ENCODE data around the gene CYGB.

The CYGB gene

DNA sequence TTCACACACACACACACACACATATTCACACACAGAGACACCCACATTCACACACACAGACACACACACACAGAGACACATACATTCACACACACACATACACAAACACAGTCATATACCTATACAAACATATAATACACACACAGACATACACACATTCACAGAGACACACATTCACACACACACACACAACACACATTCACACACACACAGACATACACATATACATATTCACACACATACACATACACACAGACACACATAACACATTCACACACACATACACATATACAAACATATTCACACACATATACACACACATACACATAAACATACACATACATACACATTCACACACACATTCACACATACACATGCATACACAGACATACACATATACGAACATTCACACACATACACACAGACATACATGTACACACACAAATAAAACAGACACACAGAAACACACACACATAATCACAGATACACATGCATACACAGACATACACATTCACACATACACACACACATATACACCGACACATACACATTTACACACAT, 10.2 kb upstream of the CYGB start:
- no peaks in the 10 kb centered on the region for H3K27me3 ChIP-seq (ENCODE audit: control insufficient read depth, insufficient read depth, low read length)
- H3K27ac ChIP-seq (ENCODE audit: low read length), result no peak overlapping the region
- peaks cover 3% of the 10 kb centered on the region for H3K4me1 ChIP-seq (ENCODE audit: control insufficient read depth, low read depth, low read length)
- H3K4me3 ChIP-seq (ENCODE audit: low read length), result no peak overlapping the region
- no peaks in the 10 kb centered on the region for H3K9me3 ChIP-seq (ENCODE audit: control insufficient read depth, low read depth, low read length)
- H3K36me3 ChIP-seq (ENCODE audit: control insufficient read depth, low read depth, low read length), result no peaks in the 10 kb centered on the region
- H3K9ac ChIP-seq (ENCODE audit: low read length), result no peak overlapping the region

DNA sequence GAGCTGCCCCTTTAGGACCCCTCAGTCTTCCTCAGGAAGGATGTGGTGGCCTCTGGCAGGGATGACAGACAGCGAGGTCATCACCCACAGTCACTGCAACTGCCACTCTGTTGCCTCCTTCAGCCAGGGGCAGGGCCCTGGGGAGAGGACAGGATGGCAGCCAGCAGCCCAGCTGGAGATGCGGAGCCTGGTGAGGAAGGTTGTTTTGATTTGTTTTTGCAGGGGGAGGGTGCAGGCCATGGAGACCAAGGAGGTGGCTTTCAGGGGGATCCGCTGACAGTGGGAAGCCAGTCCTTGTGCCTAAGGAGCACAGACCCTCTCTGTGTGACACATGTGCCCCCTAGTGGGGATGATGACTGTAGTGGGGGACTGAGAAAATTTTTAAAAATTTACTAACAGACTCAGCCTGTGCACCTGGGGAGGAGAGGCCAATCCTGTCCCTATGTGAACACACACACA, 9.7 kb upstream of the CYGB start:
- Histone ChIP-seq H3K27ac (ENCODE audit: low read length) (no peak overlapping the region), H3K4me3 (ENCODE audit: low read length) (no peak overlapping the region), H3K36me3 (ENCODE audit: control insufficient read depth, low read depth, low read length) (no peaks in the 10 kb centered on the region), H3K9me3 (ENCODE audit: control insufficient read depth, low read depth, low read length) (no peaks in the 10 kb centered on the region), H3K27me3 (ENCODE audit: control insufficient read depth, insufficient read depth, low read length) (no peaks in the 10 kb centered on the region), H3K9ac (ENCODE audit: low read length) (no peak overlapping the region), H3K4me1 (ENCODE audit: control insufficient read depth, low read depth, low read length) (peaks cover 3% of the 10 kb centered on the region)

DNA sequence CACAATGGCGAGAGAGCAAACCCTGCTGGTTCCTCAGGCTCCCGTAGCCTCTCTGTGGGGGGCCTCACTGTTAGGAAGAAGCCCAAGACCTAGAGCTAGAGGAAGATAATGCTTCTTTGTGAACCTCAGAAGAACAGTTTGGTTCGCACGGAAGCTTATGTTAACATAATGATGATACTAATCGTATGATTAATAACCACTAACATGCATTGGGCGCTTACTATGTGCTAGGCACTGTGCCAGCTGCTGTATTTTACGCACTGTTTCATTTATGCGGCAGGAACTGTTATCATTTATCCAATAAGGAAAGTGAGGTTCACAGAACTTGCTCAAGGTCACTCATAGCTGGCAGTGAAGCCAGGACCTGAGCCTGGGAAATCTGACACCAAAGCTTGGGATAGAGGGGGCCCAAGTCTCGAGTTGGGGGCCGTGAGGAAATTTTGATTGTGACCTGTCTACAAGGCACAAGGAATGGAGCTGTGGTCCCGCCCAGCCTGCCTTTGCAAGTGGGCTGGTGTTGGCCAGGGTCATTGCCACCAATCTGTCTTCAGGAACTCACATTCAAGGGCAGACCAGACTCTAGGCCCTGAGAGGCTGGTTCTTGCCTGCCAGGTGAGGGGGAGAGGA, 9.2 kb upstream of the CYGB start:
- Histone ChIP-seq H3K9ac (ENCODE audit: low read length) (no peak overlapping the region), H3K27ac (ENCODE audit: low read length) (no peak overlapping the region), H3K36me3 (ENCODE audit: control insufficient read depth, low read depth, low read length) (no peaks in the 10 kb centered on the region), H3K4me1 (ENCODE audit: control insufficient read depth, low read depth, low read length) (peaks cover 3% of the 10 kb centered on the region), H3K27me3 (ENCODE audit: control insufficient read depth, insufficient read depth, low read length) (no peaks in the 10 kb centered on the region), H3K4me3 (ENCODE audit: low read length) (no peak overlapping the region), H3K9me3 (ENCODE audit: control insufficient read depth, low read depth, low read length) (no peaks in the 10 kb centered on the region)

DNA sequence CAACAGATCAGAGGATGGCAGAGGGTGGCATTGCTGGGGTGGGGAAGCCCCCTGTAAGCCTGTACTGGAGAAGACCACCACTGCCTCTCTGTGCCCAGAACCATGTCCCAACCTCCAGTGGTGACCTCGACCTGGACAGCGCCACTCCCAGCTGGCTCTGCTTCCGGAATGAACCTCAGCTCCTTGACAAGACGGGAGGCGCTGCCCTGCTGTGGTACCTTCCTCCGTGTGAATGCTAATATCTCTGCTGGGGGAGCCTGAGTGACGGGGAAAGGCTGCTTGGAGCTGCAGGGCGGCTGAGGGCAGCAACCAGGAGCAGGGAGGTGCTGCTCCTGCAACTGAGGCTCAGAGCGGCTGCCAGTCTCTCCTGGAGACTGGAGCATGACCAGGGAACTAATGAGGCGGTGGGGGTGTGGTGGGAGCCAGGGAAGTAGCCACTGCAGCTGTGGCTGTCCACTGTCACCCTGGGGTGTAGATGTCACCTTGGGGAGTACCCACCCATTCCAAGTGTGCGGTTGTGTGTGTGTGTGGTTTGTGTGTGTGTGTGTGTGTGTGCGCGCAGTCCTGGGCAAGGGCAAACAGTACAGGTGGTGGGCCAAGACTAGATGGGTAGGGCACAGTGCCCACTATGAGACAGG, 8.5 kb upstream of the CYGB start:
- H3K27ac ChIP-seq (ENCODE audit: low read length), result no peak overlapping the region
- peaks cover 9% of the 10 kb centered on the region for H3K4me1 ChIP-seq (ENCODE audit: control insufficient read depth, low read depth, low read length)
- no peak overlapping the region for H3K4me3 ChIP-seq (ENCODE audit: low read length)
- no peak overlapping the region for H3K9ac ChIP-seq (ENCODE audit: low read length)
- H3K9me3 ChIP-seq (ENCODE audit: control insufficient read depth, low read depth, low read length), result no peaks in the 10 kb centered on the region
- H3K27me3 ChIP-seq (ENCODE audit: control insufficient read depth, insufficient read depth, low read length), result no peaks in the 10 kb centered on the region
- no peaks in the 10 kb centered on the region for H3K36me3 ChIP-seq (ENCODE audit: control insufficient read depth, low read depth, low read length)

DNA sequence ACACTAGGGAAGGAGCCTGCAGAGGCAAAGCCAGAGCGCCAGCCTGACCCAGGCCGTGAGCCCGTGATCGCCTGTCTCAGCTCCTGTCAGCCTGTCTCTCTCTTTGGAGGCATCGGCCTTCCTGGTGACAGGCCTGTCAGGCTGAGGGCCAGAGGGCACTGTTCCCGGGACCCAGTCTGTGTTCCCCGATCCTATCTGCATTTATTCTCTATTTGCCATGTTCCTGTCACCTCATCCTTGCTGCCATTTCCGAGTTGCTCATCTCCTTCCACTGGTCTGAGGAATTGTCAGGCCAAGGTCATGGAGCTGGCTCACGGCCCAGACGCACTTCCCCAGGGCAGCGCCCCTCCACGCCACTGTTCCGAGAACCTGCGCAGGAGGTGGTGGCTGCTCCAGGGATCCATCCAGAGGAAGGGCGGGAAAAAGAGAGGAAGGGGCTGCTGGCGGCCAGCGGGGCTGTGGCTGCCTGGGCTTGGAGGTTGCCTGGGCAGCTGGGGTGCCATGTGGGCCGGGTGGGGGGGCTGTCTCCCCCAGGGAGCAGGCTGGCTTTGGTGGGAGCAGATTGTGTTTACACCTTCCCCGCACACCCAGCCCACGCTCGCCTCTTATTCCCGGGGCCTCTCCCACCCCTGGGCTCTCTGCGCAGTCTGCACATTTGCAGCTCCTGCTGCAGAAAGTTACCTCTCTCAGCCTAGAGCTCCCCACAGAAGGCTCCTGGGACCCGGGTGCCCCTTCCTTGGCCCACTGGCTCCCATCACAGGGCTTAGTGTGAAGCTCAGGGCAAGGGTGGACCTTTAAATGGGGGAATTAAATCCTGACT, 7.2 kb upstream of the CYGB start:
- Histone ChIP-seq H3K4me3 (ENCODE audit: low read length) (no peak overlapping the region), H3K27me3 (ENCODE audit: control insufficient read depth, insufficient read depth, low read length) (peaks cover 4% of the 10 kb centered on the region), H3K36me3 (ENCODE audit: control insufficient read depth, low read depth, low read length) (no peaks in the 10 kb centered on the region), H3K4me1 (ENCODE audit: control insufficient read depth, low read depth, low read length) (peaks cover 15% of the 10 kb centered on the region), H3K9ac (ENCODE audit: low read length) (no peak overlapping the region), H3K27ac (ENCODE audit: low read length) (no peak overlapping the region), H3K9me3 (ENCODE audit: control insufficient read depth, low read depth, low read length) (no peaks in the 10 kb centered on the region)

DNA sequence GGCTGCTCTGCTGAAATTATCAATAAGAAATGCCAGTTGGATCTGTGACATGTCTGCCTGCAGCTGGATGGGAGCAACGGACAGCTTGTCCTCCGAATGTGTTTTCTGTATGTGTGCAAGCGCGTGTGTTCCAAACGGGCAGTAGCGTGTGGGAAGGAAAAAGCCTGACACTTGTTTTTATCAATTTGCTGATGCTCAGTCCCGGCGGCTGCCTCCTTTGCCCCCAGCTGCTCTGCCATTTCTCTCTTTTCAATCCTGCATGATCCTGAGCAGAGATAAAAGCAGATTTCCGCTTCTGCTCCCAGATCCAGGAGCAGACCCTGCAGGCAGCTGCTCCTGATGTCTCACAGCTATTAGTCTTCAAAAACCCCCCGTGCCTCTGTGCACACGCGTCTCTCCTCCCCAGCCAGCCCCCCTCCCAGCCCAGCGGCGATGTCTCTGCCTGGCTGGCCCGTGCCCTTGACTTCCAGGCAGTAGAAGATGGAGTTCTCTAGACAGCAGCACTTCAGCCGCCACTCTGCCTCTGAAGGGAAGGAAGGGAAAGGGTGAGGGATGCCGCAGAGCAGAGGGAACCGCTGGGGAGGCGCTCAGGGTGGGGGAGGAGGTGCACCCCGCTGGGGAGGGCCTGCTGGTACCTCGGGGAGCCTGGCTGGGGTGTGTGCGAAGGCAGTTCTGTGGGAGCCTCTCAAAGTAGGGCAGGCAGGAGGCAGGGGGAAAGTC, 6.5 kb upstream of the CYGB start:
- Histone ChIP-seq H3K4me3 (ENCODE audit: low read length) (no peak overlapping the region), H3K4me1 (ENCODE audit: control insufficient read depth, low read depth, low read length) (peaks cover 15% of the 10 kb centered on the region), H3K27me3 (ENCODE audit: control insufficient read depth, insufficient read depth, low read length) (peaks cover 11% of the 10 kb centered on the region), H3K36me3 (ENCODE audit: control insufficient read depth, low read depth, low read length) (no peaks in the 10 kb centered on the region), H3K9me3 (ENCODE audit: control insufficient read depth, low read depth, low read length) (no peaks in the 10 kb centered on the region), H3K27ac (ENCODE audit: low read length) (no peak overlapping the region), H3K9ac (ENCODE audit: low read length) (no peak overlapping the region)

DNA sequence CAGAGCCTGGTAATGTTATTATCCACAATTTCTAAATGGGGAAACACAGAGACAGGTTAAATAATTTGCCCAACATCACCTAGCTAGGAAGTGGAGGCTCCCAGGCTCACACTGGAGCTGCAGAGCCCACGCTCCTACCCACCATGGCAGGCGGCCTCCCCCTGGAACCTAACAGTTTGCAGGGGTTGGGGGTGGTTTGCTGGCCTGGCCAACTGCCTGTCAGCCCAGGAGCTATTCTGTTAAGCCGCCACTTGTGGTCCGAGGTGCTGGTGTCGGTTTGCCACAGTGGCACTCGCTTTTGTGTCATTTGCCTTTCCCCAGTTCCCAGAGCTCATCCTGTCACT, 5.9 kb upstream of the CYGB start:
- H3K4me1 ChIP-seq (ENCODE audit: control insufficient read depth, low read depth, low read length), result peaks cover 15% of the 10 kb centered on the region

DNA sequence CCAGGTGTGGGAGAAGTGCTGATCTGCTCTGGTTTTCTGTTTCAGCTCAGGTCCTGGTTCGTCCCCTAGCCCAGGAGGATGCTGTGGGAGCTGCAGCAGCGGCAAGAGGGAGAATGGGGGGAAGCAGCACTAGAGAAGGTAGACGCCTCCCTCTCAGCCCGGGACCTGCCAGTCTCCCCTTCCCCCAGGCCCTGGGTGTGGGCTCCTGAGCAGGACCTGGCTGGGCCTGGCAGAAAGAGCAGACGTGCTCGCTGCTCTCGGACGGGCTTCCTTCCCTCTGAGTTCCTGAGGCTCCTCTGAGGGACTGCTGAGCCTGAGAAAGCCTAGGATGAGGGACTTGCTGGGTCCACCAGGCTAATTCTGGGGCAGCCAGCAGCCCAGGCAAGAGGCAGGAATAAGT, 5.5 kb upstream of the CYGB start:
- H3K27me3 ChIP-seq (ENCODE audit: control insufficient read depth, insufficient read depth, low read length), result peaks cover 21% of the 10 kb centered on the region
- no peak overlapping the region for H3K9ac ChIP-seq (ENCODE audit: low read length)
- no peaks in the 10 kb centered on the region for H3K36me3 ChIP-seq (ENCODE audit: control insufficient read depth, low read depth, low read length)
- peaks cover 15% of the 10 kb centered on the region for H3K4me1 ChIP-seq (ENCODE audit: control insufficient read depth, low read depth, low read length)
- H3K27ac ChIP-seq (ENCODE audit: low read length), result no peak overlapping the region
- H3K9me3 ChIP-seq (ENCODE audit: control insufficient read depth, low read depth, low read length), result no peaks in the 10 kb centered on the region
- H3K4me3 ChIP-seq (ENCODE audit: low read length), result no peak overlapping the region

More for the DNA sequence above, 5.9 kb upstream of the CYGB start:
- Histone ChIP-seq H3K4me3 (ENCODE audit: low read length) (no peak overlapping the region), H3K27me3 (ENCODE audit: control insufficient read depth, insufficient read depth, low read length) (peaks cover 17% of the 10 kb centered on the region), H3K9ac (ENCODE audit: low read length) (no peak overlapping the region), H3K27ac (ENCODE audit: low read length) (no peak overlapping the region), H3K9me3 (ENCODE audit: control insufficient read depth, low read depth, low read length) (no peaks in the 10 kb centered on the region), H3K36me3 (ENCODE audit: control insufficient read depth, low read depth, low read length) (no peaks in the 10 kb centered on the region)

DNA sequence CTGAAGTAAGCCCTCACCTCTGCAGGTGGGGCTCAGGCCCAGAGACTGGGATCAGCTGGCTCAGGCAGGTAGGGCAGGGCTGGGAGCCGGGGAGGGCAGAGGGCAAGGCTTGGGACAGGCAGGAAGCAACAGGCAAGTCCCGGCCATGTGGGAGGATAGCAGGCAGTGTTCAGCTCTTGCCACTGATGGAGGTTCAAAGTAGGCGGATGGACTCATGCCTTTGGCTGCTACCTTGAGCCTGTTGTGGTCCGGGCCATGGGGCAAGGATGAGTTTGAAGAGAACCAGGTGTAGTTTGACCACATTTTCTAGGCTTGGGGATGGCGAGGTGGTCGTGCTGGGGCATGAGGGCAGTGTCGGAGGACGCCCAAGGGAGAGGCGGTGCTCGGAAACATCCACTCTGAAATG, 5.1 kb upstream of the CYGB start:
- Histone ChIP-seq H3K27ac (ENCODE audit: low read length) (no peak overlapping the region), H3K9ac (ENCODE audit: low read length) (no peak overlapping the region), H3K27me3 (ENCODE audit: control insufficient read depth, insufficient read depth, low read length) (peaks cover 25% of the 10 kb centered on the region), H3K9me3 (ENCODE audit: control insufficient read depth, low read depth, low read length) (no peaks in the 10 kb centered on the region), H3K36me3 (ENCODE audit: control insufficient read depth, low read depth, low read length) (no peaks in the 10 kb centered on the region), H3K4me1 (ENCODE audit: control insufficient read depth, low read depth, low read length) (peaks cover 15% of the 10 kb centered on the region), H3K4me3 (ENCODE audit: low read length) (no peak overlapping the region)

DNA sequence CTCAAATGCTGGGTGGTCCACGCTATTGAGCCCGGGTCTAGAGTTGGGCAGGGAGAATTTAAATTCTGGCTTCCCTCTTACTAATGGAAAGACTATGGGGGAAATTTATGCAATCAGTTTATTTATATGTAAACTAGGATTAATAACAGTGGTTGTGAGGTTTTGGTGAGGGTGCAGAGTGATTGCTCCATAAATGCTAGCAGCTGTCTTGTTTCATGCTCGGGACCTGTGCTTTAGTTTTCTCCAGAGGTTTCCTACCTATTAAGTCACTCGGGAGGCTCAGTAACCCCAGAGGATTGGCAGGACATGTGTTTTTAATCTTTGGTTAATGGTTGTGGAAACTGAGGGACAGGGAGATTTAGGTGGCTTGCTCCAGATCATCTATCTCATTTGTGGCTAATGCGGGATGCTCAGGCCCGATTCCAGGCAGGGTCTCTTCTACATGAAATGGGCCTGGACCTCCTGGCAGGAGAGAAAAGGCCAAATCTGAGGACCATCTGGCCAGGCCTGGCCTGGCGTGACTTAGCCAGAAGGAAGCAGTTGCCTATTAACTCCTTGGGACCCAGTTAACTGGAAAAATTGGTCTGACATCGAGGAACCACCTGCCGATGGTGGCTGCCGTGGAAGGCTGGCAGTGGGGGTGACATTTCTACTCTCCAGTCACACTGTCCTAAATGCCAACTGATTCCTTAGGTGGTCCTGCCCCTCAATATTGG, 4.4 kb upstream of the CYGB start:
- Histone ChIP-seq H3K36me3 (ENCODE audit: control insufficient read depth, low read depth, low read length) (no peaks in the 10 kb centered on the region), H3K27ac (ENCODE audit: low read length) (no peak overlapping the region), H3K9ac (ENCODE audit: low read length) (no peak overlapping the region), H3K4me3 (ENCODE audit: low read length) (no peak overlapping the region), H3K4me1 (ENCODE audit: control insufficient read depth, low read depth, low read length) (peaks cover 13% of the 10 kb centered on the region), H3K9me3 (ENCODE audit: control insufficient read depth, low read depth, low read length) (no peaks in the 10 kb centered on the region), H3K27me3 (ENCODE audit: control insufficient read depth, insufficient read depth, low read length) (peaks cover 31% of the 10 kb centered on the region)

Data from iPS-18a (cell line).